ENCODE results near the gene EBLN1. TPM values are rescaled to one million over a fixed set of nuclear protein-coding genes. Genes with fewer than 3 reads are reported as not detected.

EBLN1 gene
- polyA plus RNA-seq, 1 experiment, result not detected

- CTCF ChIA-PET, result no interaction called here
- POLR2A ChIA-PET, result no interaction called here
- H3K4me3 ChIP-seq (ENCODE audit: low read depth, low read length), result no peak overlapping the region
- H3K27me3 ChIP-seq (ENCODE audit: control insufficient read depth, insufficient read depth, low read length), result no peaks in the 10 kb centered on the region; the same call in 1 of the 2 replicates
- DNase-seq (ENCODE audit: low read depth), result no peak
- TF ChIP-seq CTCF (IDR thresholded peaks at IDR 0.05; ENCODE audit: insufficient read depth, low read depth, low read length), result no peak
- H3K36me3 ChIP-seq (ENCODE audit: control insufficient read depth, insufficient read depth, low read length), result no peaks in the 10 kb centered on the region
Measured at GRCh38 chr10:22247636-22248035, 29.8 kb upstream of the EBLN1 start.

GRCh38 chr10:22246680-22247391 is 29.0 kb upstream of the EBLN1 start:
- Histone ChIP-seq H3K36me3 (ENCODE audit: control insufficient read depth, insufficient read depth, low read length) (no peaks in the 10 kb centered on the region), H3K27me3 (ENCODE audit: control insufficient read depth, insufficient read depth, low read length) (no peaks in the 10 kb centered on the region; the same call in 1 of the 2 replicates), H3K4me3 (ENCODE audit: low read depth, low read length) (no peak overlapping the region)
- ChIA-PET CTCF (no interaction called here), POLR2A (no interaction called here)
- no peak for DNase-seq (ENCODE audit: low read depth)
- no peak for TF ChIP-seq CTCF (IDR thresholded peaks at IDR 0.05; ENCODE audit: insufficient read depth, low read depth, low read length)

- ChIA-PET CTCF (no interaction called here), POLR2A (no interaction called here)
- DNase-seq (ENCODE audit: low read depth), result no peak
Measured at GRCh38 chr10:22245567-22245966, 27.8 kb upstream of the EBLN1 start.

GRCh38 chr10:22244855-22245254 is 27.0 kb upstream of the EBLN1 start:
- ChIA-PET CTCF (interaction anchor here (1.0 to 1.3 kb wide), 2 partner anchors 15 kb away, joined by 3 read pairs; no protein-coding TSS in a partner anchor), POLR2A (no interaction called here)
- DNase-seq (ENCODE audit: low read depth), result no peak
- no peaks in the 10 kb centered on the region for H3K36me3 ChIP-seq (ENCODE audit: control insufficient read depth, insufficient read depth, low read length)
- no peak for TF ChIP-seq CTCF (IDR thresholded peaks at IDR 0.05; ENCODE audit: insufficient read depth, low read depth, low read length)
- H3K27me3 ChIP-seq (ENCODE audit: control insufficient read depth, insufficient read depth, low read length), result no peaks in the 10 kb centered on the region; the same call in 1 of the 2 replicates
- no peak overlapping the region for H3K4me3 ChIP-seq (ENCODE audit: low read depth, low read length)

More at GRCh38 chr10:22245567-22245966, 27.8 kb upstream of the EBLN1 start:
- TF ChIP-seq CTCF (IDR thresholded peaks at IDR 0.05; ENCODE audit: insufficient read depth, low read depth, low read length), result no peak
- Histone ChIP-seq H3K4me3 (ENCODE audit: low read depth, low read length) (no peak overlapping the region), H3K36me3 (ENCODE audit: control insufficient read depth, insufficient read depth, low read length) (no peaks in the 10 kb centered on the region), H3K27me3 (ENCODE audit: control insufficient read depth, insufficient read depth, low read length) (no peaks in the 10 kb centered on the region; the same call in 1 of the 2 replicates)

GRCh38 chr10:22244001-22244400 is 26.2 kb upstream of the EBLN1 start:
- ChIA-PET POLR2A (no interaction called here), CTCF (interaction anchor here (1.0 to 1.3 kb wide), 3 partner anchors 10 to 16 kb away, joined by 3 to 4 read pairs (median 3); no protein-coding TSS in a partner anchor)
- no peak for TF ChIP-seq CTCF (IDR thresholded peaks at IDR 0.05; ENCODE audit: insufficient read depth, low read depth, low read length)
- no peaks in the 10 kb centered on the region; the same call in 1 of the 2 replicates for H3K27me3 ChIP-seq (ENCODE audit: control insufficient read depth, insufficient read depth, low read length)
- no peak for DNase-seq (ENCODE audit: low read depth)
- no peak overlapping the region for H3K4me3 ChIP-seq (ENCODE audit: low read depth, low read length)
- H3K36me3 ChIP-seq (ENCODE audit: control insufficient read depth, insufficient read depth, low read length), result no peaks in the 10 kb centered on the region
